H9 (cell line): ENCODE results near the gene SLC12A4. TPM values are rescaled to one million over a fixed set of nuclear protein-coding genes. Genes with fewer than 3 reads are reported as not detected.
A peak's percentile ranks its signal among the peaks of the same experiment; 100 is the strongest.

Experiments used
- DNase-seq: peaks from one replicate; pipeline ENCODE4 v3.0.0-alpha.2; 2017
- H2AFZ ChIP-seq: one replicate; pipeline ENCODE4 v1.6.1; 2013; ENCODE audit warnings: mild to moderate bottlenecking, low read length, control low read depth, moderate library complexity
- H2AK5ac ChIP-seq: 2 replicates; pipeline ENCODE4 v1.6.1; 2013; ENCODE audit warnings: low read length, control low read depth, mixed read lengths; ENCODE audit not compliant: insufficient read length
- H2BK120ac ChIP-seq: one replicate; pipeline ENCODE4 v1.6.1; 2013; ENCODE audit warnings: low read depth, mild to moderate bottlenecking, low read length, control low read depth, inconsistent platforms; ENCODE audit not compliant: poor library complexity, severe bottlenecking
- H2BK12ac ChIP-seq: 2 replicates; pipeline ENCODE4 v1.6.1; 2013; ENCODE audit warnings: low read length, control low read depth, mixed read lengths, low read depth; ENCODE audit not compliant: insufficient read length
- H2BK15ac ChIP-seq: 2 replicates; pipeline ENCODE4 v1.6.1; 2013; ENCODE audit warnings: low read depth, low read length, control low read depth
- H2BK20ac ChIP-seq: one replicate; pipeline ENCODE4 v1.6.1; 2013; ENCODE audit warnings: low read depth, mild to moderate bottlenecking, low read length, control low read depth, inconsistent platforms; ENCODE audit not compliant: poor library complexity, severe bottlenecking
- H2BK5ac ChIP-seq: 2 replicates; pipeline ENCODE4 v1.6.1; 2013; ENCODE audit warnings: low read length, control low read depth, mixed read lengths; ENCODE audit not compliant: insufficient read length
- H3K14ac ChIP-seq: 2 replicates; pipeline ENCODE4 v1.6.1; 2013; ENCODE audit warnings: low read length, control low read depth; ENCODE audit not compliant: insufficient read depth
- H3K18ac ChIP-seq: 2 replicates; pipeline ENCODE4 v1.6.1; 2013; ENCODE audit warnings: low read depth, mild to moderate bottlenecking, mixed read lengths, low read length, control low read depth; ENCODE audit not compliant: insufficient read length
- H3K23ac ChIP-seq: 2 replicates; pipeline ENCODE4 v1.6.1; 2013; ENCODE audit warnings: low read length, control low read depth, mixed read lengths, low read depth; ENCODE audit not compliant: insufficient read length
- H3K23me2 ChIP-seq: 2 replicates; pipeline ENCODE4 v1.6.1; 2013; ENCODE audit warnings: low read depth, mild to moderate bottlenecking, mixed read lengths, low read length, control low read depth; ENCODE audit not compliant: insufficient read length, poor library complexity, severe bottlenecking
- H3K27ac ChIP-seq: 2 replicates; pipeline ENCODE4 v1.5.1; 2013; ENCODE audit warnings: low read length, control low read depth, mixed read lengths, low read depth; ENCODE audit not compliant: insufficient read length
- H3K27me3 ChIP-seq: 2 replicates; pipeline ENCODE4 v1.6.1; 2013; ENCODE audit warnings: low read length, control low read depth, inconsistent platforms; ENCODE audit not compliant: insufficient read depth
- H3K4ac ChIP-seq: 2 replicates; pipeline ENCODE4 v1.6.1; 2013; ENCODE audit warnings: low read depth, mild to moderate bottlenecking, control low read depth, inconsistent platforms, low read length, moderate library complexity
- H3K4me1 ChIP-seq: 2 replicates; pipeline ENCODE4 v1.6.1; 2013; ENCODE audit warnings: low read length, control low read depth, inconsistent platforms; ENCODE audit not compliant: insufficient read depth
- H3K4me2 ChIP-seq: 2 replicates; pipeline ENCODE4 v1.6.1; 2013; ENCODE audit warnings: low read length, control low read depth, mixed read lengths; ENCODE audit not compliant: insufficient read length, insufficient read depth
- H3K56ac ChIP-seq: 2 replicates; pipeline ENCODE4 v1.6.1; 2013; ENCODE audit warnings: low read depth, mild to moderate bottlenecking, mixed read lengths, low read length, control low read depth; ENCODE audit not compliant: insufficient read length
- H3K79me1 ChIP-seq: 2 replicates; pipeline ENCODE4 v1.6.1; 2013; ENCODE audit warnings: low read depth, mild to moderate bottlenecking, moderate library complexity, low read length, control low read depth, inconsistent platforms; ENCODE audit not compliant: insufficient read depth, poor library complexity, severe bottlenecking
- H3K79me2 ChIP-seq: 2 replicates; pipeline ENCODE4 v1.6.1; 2013; ENCODE audit warnings: low read length, control low read depth, inconsistent platforms; ENCODE audit not compliant: insufficient read depth
- H3K9ac ChIP-seq: 2 replicates; pipeline ENCODE4 v1.6.1; 2013; ENCODE audit warnings: low read length, control low read depth, mixed read lengths; ENCODE audit not compliant: insufficient read length; ENCODE audit errors: extremely low read depth
- H3K9me3 ChIP-seq: one replicate; pipeline ENCODE4 v1.6.1; 2013; ENCODE audit warnings: low read depth, low read length, inconsistent platforms; ENCODE audit not compliant: control insufficient read depth
- H3T11ph ChIP-seq: one replicate; pipeline ENCODE4 v1.6.1; 2013; ENCODE audit warnings: mild to moderate bottlenecking, low read length, control low read depth, inconsistent platforms
- H4K20me1 ChIP-seq: one replicate; pipeline ENCODE4 v1.6.1; 2013; ENCODE audit not compliant: control insufficient read depth, insufficient read length, insufficient read depth
- H4K5ac ChIP-seq: 2 replicates; pipeline ENCODE4 v1.6.1; 2013; ENCODE audit warnings: low read depth, mild to moderate bottlenecking, mixed read lengths, low read length, control low read depth; ENCODE audit not compliant: insufficient read length
- H4K8ac ChIP-seq: replicated peaks from 2 replicates; pipeline ENCODE4 v1.6.1; 2013; ENCODE audit warnings: low read length, control low read depth, mixed read lengths, low read depth; ENCODE audit not compliant: insufficient read length
- H4K91ac ChIP-seq: 2 replicates; pipeline ENCODE4 v1.6.1; 2013; ENCODE audit warnings: low read depth, mild to moderate bottlenecking, moderate library complexity, mixed read lengths, low read length, control low read depth; ENCODE audit not compliant: insufficient read length
- H3K27ac Mint-ChIP-seq, 3 experiments: 2 replicates in 2 of 3; 3 replicates in 1 of 3; pipeline ENCODE4 v1.8.0; 2020 to 2021; ENCODE audit warnings: mixed read lengths in 3 of 3, mild to moderate bottlenecking in 1 of 3, moderate library complexity in 1 of 3
- H3K27me3 Mint-ChIP-seq: 2 replicates; pipeline ENCODE4 v1.8.0; 2021; ENCODE audit warnings: low read depth, mild to moderate bottlenecking, moderate library complexity, mixed read lengths
- H3K36me3 Mint-ChIP-seq, 3 experiments: 2 replicates in 2 of 3; 3 replicates in 1 of 3; pipeline ENCODE4 v1.8.0; 2020 to 2021; ENCODE audit warnings: low read depth in 3 of 3, mixed read lengths in 3 of 3; ENCODE audit not compliant: insufficient read depth in 1 of 3
- H3K4me1 Mint-ChIP-seq, 2 experiments: 2 replicates each; pipeline ENCODE4 v1.8.0; 2020; ENCODE audit warnings: mixed read lengths in 2 of 2
- H3K4me3 Mint-ChIP-seq, 2 experiments: 2 replicates in 1 of 2; 3 replicates in 1 of 2; pipeline ENCODE4 v1.8.0; 2020 to 2021; ENCODE audit warnings: mild to moderate bottlenecking in 2 of 2, mixed read lengths in 2 of 2, moderate library complexity in 1 of 2
- H3K9me3 Mint-ChIP-seq, 2 experiments: 2 replicates in 1 of 2; 3 replicates in 1 of 2; pipeline ENCODE4 v1.8.0; 2020; ENCODE audit warnings: mild to moderate bottlenecking in 2 of 2, mixed read lengths in 2 of 2, moderate library complexity in 1 of 2
- CTCF ChIP-seq: fragments of 200-600 bp; sonication (generic); conservative IDR thresholded peaks from 3 replicates; pipeline ENCODE4 v1.8.0; 2021; ENCODE audit warnings: antibody characterized with exemption, mild to moderate bottlenecking
- WGBS: extraction: QIAGEN DNeasy Blood & Tissue Kit; methylation state at CpG from one replicate; pipeline ENCODE4 v1.1.7; 2013; ENCODE audit warnings: missing lambda C conversion rate, low lambda C conversion rate, mixed read lengths; ENCODE audit not compliant: insufficient read length; ENCODE audit errors: extremely low coverage; 5-methylcytosine and 5-hydroxymethylcytosine counted together
- total RNA-seq: library from RNA; stranded (reverse); gene quantifications from 2 replicates; pipeline ENCODE4 v1.2.1, GENCODE V29; 2021

SLC12A4 gene
- total RNA-seq, 1 experiment from 2014 or later, result 46.7 TPM

DNA sequence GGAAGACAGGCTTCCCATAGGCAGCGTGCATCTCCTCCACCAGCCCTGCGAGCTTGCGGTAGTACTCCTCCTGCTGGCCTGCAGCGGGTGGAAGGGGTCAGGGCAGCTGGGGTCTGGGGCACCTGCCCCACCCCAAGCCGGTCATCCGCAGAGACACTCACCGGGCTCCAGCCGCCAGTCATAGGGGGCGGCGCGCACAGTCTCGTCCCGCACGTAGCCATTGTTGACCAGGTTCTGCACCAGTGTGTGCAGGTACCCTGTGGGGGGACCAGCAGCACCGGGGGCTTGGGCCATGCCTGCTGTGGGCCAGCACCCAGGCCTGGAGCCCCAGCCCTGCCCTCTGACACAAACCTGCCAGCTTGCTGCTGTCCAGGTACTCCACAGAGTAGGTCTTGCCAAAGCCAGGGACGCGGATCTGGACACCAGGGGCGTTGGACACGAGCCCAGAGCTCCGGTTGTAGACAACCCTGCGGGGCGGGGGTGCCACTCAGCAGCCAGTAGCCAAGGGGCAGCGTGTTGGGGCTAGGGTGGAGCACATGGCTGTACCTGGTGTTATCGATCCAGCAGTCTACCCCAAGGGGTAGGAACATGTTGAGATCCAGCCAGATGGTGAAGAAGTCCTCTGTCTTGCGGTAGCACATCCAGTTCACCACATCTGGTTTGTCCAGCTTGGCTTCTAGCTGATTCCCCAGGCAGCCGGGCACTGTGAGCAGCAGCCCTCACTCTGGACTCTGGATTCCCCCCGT lies 25.8 kb downstream of the SLC12A4 start:
- no peak overlapping the region for H2AK5ac ChIP-seq
- peak; percentile 63 for DNase-seq
- no CpG with 5 or more reads among the region's 27 CpGs for WGBS

More for the DNA sequence above, 25.8 kb downstream of the SLC12A4 start:
- Histone ChIP-seq H2BK12ac (no peak overlapping the region), H3K4me1 (no peaks in the 10 kb centered on the region), H3T11ph (no peak overlapping the region), H2BK5ac (no peak overlapping the region), H4K91ac (no peak overlapping the region), H3K23me2 (no peaks in the 10 kb centered on the region), H4K5ac (no peak overlapping the region), H2BK15ac (no peak overlapping the region), H3K23ac (no peak overlapping the region), H3K9ac (no peak overlapping the region), H3K4me2 (no peak overlapping the region), H3K27ac (no peak overlapping the region), H3K27me3 (no peaks in the 10 kb centered on the region), H4K8ac (no peak overlapping the region), H3K79me2 (no peaks in the 10 kb centered on the region), H3K18ac (no peak overlapping the region), H3K56ac (no peak overlapping the region), H2AFZ (no peak overlapping the region), H4K20me1 (no peaks in the 10 kb centered on the region), H2BK20ac (no peak overlapping the region), H3K4ac (no peak overlapping the region), H3K79me1 (no peaks in the 10 kb centered on the region), H3K9me3 (no peaks in the 10 kb centered on the region), H3K14ac (no peak overlapping the region), H2BK120ac (no peak overlapping the region)
- H3K27ac Mint-ChIP-seq, result no peak overlapping the region
- no peaks in the 10 kb centered on the region for H3K9me3 Mint-ChIP-seq
- no peak overlapping the region for H3K4me3 Mint-ChIP-seq
- no peaks in the 10 kb centered on the region for H3K27me3 Mint-ChIP-seq
- no peak for TF ChIP-seq CTCF
- peaks cover 11 to 46% (median 15%) of the 10 kb centered on the region in 3 experiments; a peak in 5 of 7 replicates for H3K36me3 Mint-ChIP-seq
- peaks cover 2 to 15% of the 10 kb centered on the region in 2 experiments; a peak in 2 of 4 replicates for H3K4me1 Mint-ChIP-seq
